ENCODE results near the gene TSPAN18.

The TSPAN18 gene

DNA sequence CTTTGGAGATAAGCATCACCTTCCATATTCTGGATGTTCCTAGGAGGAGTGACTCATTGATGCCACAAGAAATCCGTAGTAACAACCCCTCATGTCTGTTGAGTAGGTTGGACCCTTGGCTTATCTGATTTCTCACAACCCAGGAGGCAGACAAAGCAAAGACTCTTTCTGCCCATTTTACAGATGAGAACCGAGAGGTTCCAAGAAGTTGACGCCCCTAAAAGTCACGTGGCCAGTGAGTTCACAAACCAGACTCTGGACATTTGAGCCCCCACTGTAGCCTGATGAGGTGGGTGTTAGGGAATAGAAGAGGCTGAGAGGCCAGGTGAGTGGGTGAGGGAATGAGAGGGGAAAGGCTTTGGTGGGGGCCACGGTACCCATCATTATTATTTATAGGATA, 70.3 kb downstream of the TSPAN18 start:
- DNase-seq: no peak

GRCh38 chr11:44797886-44798606, 71.3 kb downstream of the TSPAN18 start:
- no peak for DNase-seq

- no peak for DNase-seq
Measured at GRCh38 chr11:44798607-44798972, 71.8 kb downstream of the TSPAN18 start.

DNA sequence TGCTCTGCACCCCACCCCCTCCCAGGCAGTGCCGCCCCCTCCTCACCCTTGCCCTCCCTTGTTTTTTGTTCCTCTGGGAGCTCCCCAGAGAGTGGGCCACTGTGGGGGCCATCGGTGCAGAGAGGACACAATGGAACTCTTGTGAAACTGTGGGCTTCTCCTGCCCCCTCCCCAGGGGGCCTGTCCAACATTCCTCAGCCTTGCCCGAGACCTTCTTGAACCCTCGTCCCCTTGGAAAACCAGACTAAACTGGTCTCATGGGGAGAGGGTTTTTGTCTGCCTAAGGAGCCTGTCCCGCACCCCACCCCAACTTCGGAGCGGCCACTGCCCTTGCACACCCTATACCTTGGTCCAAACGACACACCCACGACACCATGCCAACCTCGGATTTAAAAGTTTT, 72.2 kb downstream of the TSPAN18 start:
- DNase-seq: no peak

DNA sequence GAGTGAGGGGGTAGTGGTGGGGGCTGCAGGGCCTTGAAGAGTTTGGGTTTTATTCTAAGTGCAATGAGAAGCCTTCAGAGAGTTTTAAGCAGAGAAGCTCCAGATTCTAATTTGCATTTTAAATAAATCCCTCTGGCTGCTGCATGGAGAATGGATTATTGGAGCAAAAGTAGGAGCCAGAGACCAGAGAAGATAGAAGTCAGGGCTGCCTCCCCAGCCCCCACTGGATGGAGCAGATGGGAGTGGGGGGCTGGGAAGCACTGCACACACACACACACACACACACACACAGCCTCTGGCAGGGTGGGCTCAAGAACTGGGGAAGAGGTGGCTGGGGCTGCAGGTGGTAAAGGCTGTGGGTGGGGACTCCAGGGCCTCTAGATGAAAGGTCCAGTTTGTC, 75.6 kb downstream of the TSPAN18 start:
- no peak for DNase-seq

- DNase-seq: no peak
Measured at GRCh38 chr11:44803009-44803408, 76.2 kb downstream of the TSPAN18 start.

GRCh38 chr11:44804449-44805437, 78.0 kb downstream of the TSPAN18 start:
- DNase-seq: no peak

GRCh38 chr11:44805596-44805995, 78.8 kb downstream of the TSPAN18 start:
- no peak for DNase-seq

DNA sequence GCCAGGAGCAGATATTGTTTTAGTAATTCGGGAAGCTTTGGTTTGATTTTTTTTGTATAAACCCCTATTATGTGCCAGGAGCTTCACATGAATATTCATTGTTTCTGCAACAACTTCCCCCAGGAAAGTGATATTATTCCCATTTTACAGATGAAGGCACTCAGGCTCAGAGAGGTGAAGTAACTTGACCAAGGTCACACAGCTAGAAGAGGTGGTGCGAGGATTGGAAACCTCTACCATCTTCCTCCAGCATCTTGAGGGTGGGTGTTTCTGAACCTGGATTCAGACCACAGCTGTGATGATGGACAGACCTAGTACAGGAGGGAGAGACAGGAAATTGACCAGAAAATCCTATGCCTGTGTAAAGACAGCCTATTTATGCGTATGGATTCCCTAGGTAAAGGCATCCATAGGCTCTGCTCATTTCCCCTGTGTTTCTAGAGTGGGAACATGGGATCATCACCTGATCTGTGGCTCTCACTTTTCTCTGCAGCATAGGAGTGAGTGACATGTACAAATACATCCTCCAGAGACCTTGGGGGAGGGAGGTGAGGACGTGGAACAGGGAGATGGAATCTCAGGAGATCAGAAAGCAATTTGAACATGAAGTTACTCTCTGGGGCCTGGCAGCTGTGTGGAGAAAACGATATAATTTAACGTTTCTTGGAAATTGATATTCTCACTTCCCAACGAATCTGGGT, 81.4 kb downstream of the TSPAN18 start:
- DNase-seq: no peak

- DNase-seq: no peak
Measured at GRCh38 chr11:44809283-44809682, 82.5 kb downstream of the TSPAN18 start.

GRCh38 chr11:44811841-44812448, 85.2 kb downstream of the TSPAN18 start:
- no peak for DNase-seq

GRCh38 chr11:44812971-44813370, 86.2 kb downstream of the TSPAN18 start:
- DNase-seq: no peak

- no peak for DNase-seq
Measured at GRCh38 chr11:44813401-44813800, 86.6 kb downstream of the TSPAN18 start.

DNA sequence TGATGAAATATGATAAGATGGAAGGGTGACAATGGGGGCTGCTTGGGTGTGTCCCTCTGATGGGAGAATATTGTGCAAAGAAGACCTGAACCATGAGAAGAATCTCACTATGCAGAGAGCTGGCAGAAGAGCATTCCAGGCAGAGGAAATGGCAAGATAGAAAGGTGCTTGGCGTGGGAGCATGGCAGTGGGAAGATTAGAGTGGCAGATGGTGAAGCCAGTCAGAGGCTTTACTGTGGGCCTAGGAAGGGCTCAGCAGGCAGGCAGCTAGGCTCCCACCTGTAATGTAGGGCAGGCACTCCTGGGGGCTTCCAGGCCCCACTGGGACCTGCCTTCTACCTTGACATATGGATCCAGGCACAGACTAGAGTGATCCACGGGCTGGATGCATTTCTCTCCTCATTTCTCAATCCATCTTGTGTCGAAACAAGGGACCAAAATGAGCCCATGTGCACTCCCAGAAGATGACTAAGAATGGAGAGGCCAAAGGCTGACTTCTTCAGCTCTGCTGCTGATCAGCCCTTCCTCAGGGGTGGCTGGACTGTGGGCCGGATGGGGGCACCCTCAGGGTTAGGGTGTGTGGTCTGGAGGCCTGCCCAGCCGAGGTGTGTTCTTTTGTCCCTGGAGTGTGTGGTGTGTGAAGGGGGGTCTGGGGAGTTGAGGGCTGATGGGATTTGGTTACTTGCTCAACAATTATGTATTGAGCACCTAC, 88.3 kb downstream of the TSPAN18 start:
- no peak for DNase-seq

GRCh38 chr11:44815917-44816456, 89.2 kb downstream of the TSPAN18 start:
- DNase-seq: no peak

- DNase-seq: no peak
Measured at GRCh38 chr11:44816761-44817160, 90.0 kb downstream of the TSPAN18 start.

GRCh38 chr11:44817207-44817949, 90.6 kb downstream of the TSPAN18 start:
- no peak for DNase-seq

GRCh38 chr11:44818110-44818509, 91.3 kb downstream of the TSPAN18 start:
- DNase-seq: no peak

- no peak for DNase-seq
Measured at GRCh38 chr11:44819346-44819745, 92.6 kb downstream of the TSPAN18 start.

- DNase-seq: no peak
Measured at GRCh38 chr11:44822369-44822768, 95.6 kb downstream of the TSPAN18 start.
